Keratinocyte (primary cell): ENCODE measurements around the gene PRMT2. TPM values are rescaled to one million over a fixed set of nuclear protein-coding genes. Genes with fewer than 3 reads are reported as not detected.
"Not testable (repeated sequence)": the region's sequence is repeated elsewhere in the genome, so short reads cannot be mapped to it uniquely, and the experiment has no call there.

Source experiments
- DNase-seq: peaks from one replicate; pipeline ENCODE4 v3.0.0-alpha.2; 2011; ENCODE audit warnings: low read depth, missing footprints, low spot score
- FAIRE-seq: peaks from 2 replicates; lab custom pipeline; 2011; peaks lifted over from hg19 to GRCh38; lab: Jason Lieb, UNC
- H2AFZ ChIP-seq: 2 replicates; pipeline ENCODE4 v1.6.0; 2012; ENCODE audit warnings: low read length, control low read depth, inconsistent platforms; ENCODE audit not compliant: control insufficient read depth
- H3K27ac ChIP-seq: 2 replicates; pipeline ENCODE4 v1.5.1; 2011; ENCODE audit warnings: low read length; ENCODE audit not compliant: control insufficient read depth, insufficient read depth
- H3K27me3 ChIP-seq: 3 replicates; pipeline ENCODE4 v1.6.0; 2011; ENCODE audit warnings: low read length; ENCODE audit not compliant: control insufficient read depth, insufficient read depth; ENCODE audit errors: extremely low read depth
- H3K36me3 ChIP-seq, 2 experiments: 2 replicates in 1 of 2; 3 replicates in 1 of 2; pipeline ENCODE4 v1.5.1; 2011; ENCODE audit warnings: low read length in 2 of 2, mild to moderate bottlenecking in 1 of 2; ENCODE audit not compliant: control insufficient read depth in 2 of 2, insufficient read depth in 2 of 2; ENCODE audit errors: extremely low read depth in 1 of 2
- H3K4me1 ChIP-seq: 3 replicates; pipeline ENCODE4 v1.5.1; 2011; ENCODE audit warnings: low read length; ENCODE audit not compliant: control insufficient read depth, insufficient read depth; ENCODE audit errors: extremely low read depth
- H3K4me2 ChIP-seq: 3 replicates; pipeline ENCODE4 v1.6.0; 2011; ENCODE audit warnings: low read depth, low read length; ENCODE audit not compliant: control insufficient read depth, insufficient read depth; ENCODE audit errors: extremely low read depth
- H3K4me3 ChIP-seq, 3 experiments: fragments of 200-600 bp in 1 of 3; sonication (generic) in 1 of 3; 2 replicates in 2 of 3; 3 replicates in 1 of 3; pipeline ENCODE4 v1.5.1; 2011 to 2016; ENCODE audit warnings: low read length in 3 of 3, mild to moderate bottlenecking in 3 of 3, control low read depth in 2 of 3, inconsistent platforms in 1 of 3, low read depth in 1 of 3, mixed read lengths in 1 of 3, mixed run types in 1 of 3, moderate library complexity in 1 of 3; ENCODE audit not compliant: control insufficient read depth in 2 of 3, insufficient read depth in 2 of 3; ENCODE audit errors: extremely low read depth in 1 of 3
- H3K79me2 ChIP-seq: 2 replicates; pipeline ENCODE4 v1.6.0; 2012; ENCODE audit warnings: low read length; ENCODE audit not compliant: control insufficient read depth, insufficient read depth
- H3K9ac ChIP-seq: 3 replicates; pipeline ENCODE4 v1.6.0; 2011; ENCODE audit warnings: low read length; ENCODE audit not compliant: control insufficient read depth, insufficient read depth; ENCODE audit errors: extremely low read depth
- H3K9me1 ChIP-seq: 3 replicates; pipeline ENCODE4 v1.6.0; 2011; ENCODE audit warnings: low read length; ENCODE audit not compliant: control insufficient read depth, insufficient read depth; ENCODE audit errors: extremely low read depth
- H3K9me3 ChIP-seq: 2 replicates; pipeline ENCODE4 v1.5.1; 2012; ENCODE audit warnings: low read depth, low read length; ENCODE audit not compliant: control insufficient read depth
- H4K20me1 ChIP-seq: 3 replicates; pipeline ENCODE4 v1.6.0; 2011; ENCODE audit warnings: low read length; ENCODE audit not compliant: control insufficient read depth, insufficient read depth; ENCODE audit errors: extremely low read depth
- EZH2 ChIP-seq: IDR thresholded peaks from one replicate; pipeline ENCODE4 v1.6.1; 2012; ENCODE audit warnings: inconsistent platforms, mild to moderate bottlenecking, low read length, moderate library complexity
- dilution Hi-C: fragments of 300-500 bp; cut with MboI; formaldehyde crosslinking; loops from one replicate; pipeline ENCODE4 v1.7.0; 2020; ENCODE audit warnings: low sequenced_read_pairs; ENCODE audit not compliant: extremely low pct_ligation_motif_present
- polyA plus RNA-seq, 5 experiments: library from polyadenylated mRNA; depleted of rRNA in 3 of 5; stranded (reverse) in 3 of 5; stranded (forward) in 1 of 5; unstranded in 1 of 5; fragments of >200 nt; gene quantifications; 1 replicate in 1 of 5; 2 replicates in 3 of 5; 3 replicates in 1 of 5; pipeline versions ENCODE4 v1.2.1 to v1.2.3, GENCODE V29; 2011 to 2012; ENCODE audit warnings: missing spikeins in 2 of 5, low read depth in 1 of 5, low replicate concordance in 1 of 5
- TF ChIP-seq, protein P1 (sequence below), 3 experiments: IDR thresholded peaks in 1 of 3; conservative IDR thresholded peaks in 1 of 3; optimal IDR thresholded peaks in 1 of 3; 2 replicates in 2 of 3; 3 replicates in 1 of 3; pipeline versions ENCODE3 to v1.5.1; 2011; ENCODE audit warnings: low read length in 3 of 3, mild to moderate bottlenecking in 3 of 3, moderate library complexity in 2 of 3, control low read depth in 1 of 3, inconsistent platforms in 1 of 3; ENCODE audit not compliant: insufficient read depth in 2 of 3; ENCODE audit errors: extremely low read depth in 1 of 3

PRMT2 gene
- polyA plus RNA-seq, 1 donor (not counting 4 experiments of a cell fraction or from before 2014, with no cell fraction given) = 97.3 TPM

DNA sequence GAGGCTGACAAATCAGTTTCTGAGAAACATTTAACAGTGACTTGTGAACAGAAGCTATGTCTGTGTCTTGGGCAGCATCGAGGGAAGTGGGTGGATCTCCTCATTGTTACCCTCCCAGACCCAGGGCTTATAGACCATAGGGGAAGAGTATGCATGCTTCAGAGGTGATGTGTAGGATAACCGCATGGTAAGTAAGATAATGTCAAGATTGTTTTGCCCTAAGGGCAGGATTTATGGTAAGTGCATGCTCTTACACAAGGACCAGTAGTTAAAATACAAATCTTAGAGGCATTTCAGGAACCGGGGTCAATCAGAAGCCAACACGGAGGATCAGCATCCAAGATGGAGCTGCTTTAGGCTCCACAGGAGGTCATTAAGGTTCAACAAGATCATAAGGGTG, 7.7 kb upstream of the PRMT2 start:
- H3K4me1 ChIP-seq = peaks cover 5% of the 10 kb centered on the region
- no peak overlapping the region for H3K9ac ChIP-seq
- H3K36me3 ChIP-seq = no peaks in the 10 kb centered on the region
- no peak for DNase-seq
- no peaks in the 10 kb centered on the region for H4K20me1 ChIP-seq
- no peak for FAIRE-seq
- no peaks in the 10 kb centered on the region for H3K79me2 ChIP-seq
- H3K4me2 ChIP-seq = no peak overlapping the region
- no peak overlapping the region for H2AFZ ChIP-seq
- no peak overlapping the region for H3K4me3 ChIP-seq
- peaks cover 5% of the 10 kb centered on the region for H3K9me3 ChIP-seq
- no peak for TF ChIP-seq EZH2
- TF ChIP-seq, protein P1, sequence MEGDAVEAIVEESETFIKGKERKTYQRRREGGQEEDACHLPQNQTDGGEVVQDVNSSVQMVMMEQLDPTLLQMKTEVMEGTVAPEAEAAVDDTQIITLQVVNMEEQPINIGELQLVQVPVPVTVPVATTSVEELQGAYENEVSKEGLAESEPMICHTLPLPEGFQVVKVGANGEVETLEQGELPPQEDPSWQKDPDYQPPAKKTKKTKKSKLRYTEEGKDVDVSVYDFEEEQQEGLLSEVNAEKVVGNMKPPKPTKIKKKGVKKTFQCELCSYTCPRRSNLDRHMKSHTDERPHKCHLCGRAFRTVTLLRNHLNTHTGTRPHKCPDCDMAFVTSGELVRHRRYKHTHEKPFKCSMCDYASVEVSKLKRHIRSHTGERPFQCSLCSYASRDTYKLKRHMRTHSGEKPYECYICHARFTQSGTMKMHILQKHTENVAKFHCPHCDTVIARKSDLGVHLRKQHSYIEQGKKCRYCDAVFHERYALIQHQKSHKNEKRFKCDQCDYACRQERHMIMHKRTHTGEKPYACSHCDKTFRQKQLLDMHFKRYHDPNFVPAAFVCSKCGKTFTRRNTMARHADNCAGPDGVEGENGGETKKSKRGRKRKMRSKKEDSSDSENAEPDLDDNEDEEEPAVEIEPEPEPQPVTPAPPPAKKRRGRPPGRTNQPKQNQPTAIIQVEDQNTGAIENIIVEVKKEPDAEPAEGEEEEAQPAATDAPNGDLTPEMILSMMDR (optimal IDR thresholded peaks at IDR 0.05 in 1 of 3, IDR thresholded peaks at IDR 0.05 in 1 of 3, conservative IDR thresholded peaks at IDR 0.05 in 1 of 3; ENCODE audit: extremely low read depth in 1 of 3, insufficient read depth in 2 of 3, low read length in 3 of 3) = no peak
- no peak overlapping the region for H3K27ac ChIP-seq
- H3K27me3 ChIP-seq = no peaks in the 10 kb centered on the region
- dilution Hi-C loops = no loop called here
- no peaks in the 10 kb centered on the region for H3K9me1 ChIP-seq

DNA sequence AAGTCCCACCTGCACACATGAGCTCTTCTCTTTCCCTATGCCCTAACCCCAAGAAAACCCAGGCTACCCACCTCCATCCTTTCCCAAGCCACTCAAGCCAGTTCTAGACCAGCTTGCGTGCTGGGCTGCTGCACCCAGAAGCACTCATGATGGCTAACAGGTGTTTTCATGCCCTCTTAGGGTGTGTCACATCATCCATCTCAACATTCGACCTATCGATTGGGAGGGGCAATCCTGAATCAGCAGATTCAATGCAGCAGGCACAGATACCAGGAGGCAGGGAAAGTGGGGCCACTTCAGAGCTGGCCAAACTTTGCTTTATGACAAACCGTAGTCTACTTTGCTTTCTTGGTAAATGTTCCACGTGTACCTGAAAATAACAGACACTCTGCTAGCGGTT, 6.6 kb upstream of the PRMT2 start:
- Histone ChIP-seq H3K9ac (no peak overlapping the region), H3K4me3 (no peak overlapping the region), H4K20me1 (no peaks in the 10 kb centered on the region), H3K36me3 (no peaks in the 10 kb centered on the region), H3K9me3 (peaks cover 5% of the 10 kb centered on the region), H3K79me2 (no peaks in the 10 kb centered on the region), H3K27me3 (no peaks in the 10 kb centered on the region), H3K4me1 (peaks cover 5% of the 10 kb centered on the region), H3K9me1 (no peaks in the 10 kb centered on the region), H3K4me2 (no peak overlapping the region), H3K27ac (no peak overlapping the region), H2AFZ (no peak overlapping the region)
- TF ChIP-seq, protein P1 (optimal IDR thresholded peaks at IDR 0.05 in 1 of 3, IDR thresholded peaks at IDR 0.05 in 1 of 3, conservative IDR thresholded peaks at IDR 0.05 in 1 of 3; ENCODE audit: extremely low read depth in 1 of 3, insufficient read depth in 2 of 3, low read length in 3 of 3) = no peak
- no peak for TF ChIP-seq EZH2
- FAIRE-seq (no peak), DNase-seq (no peak)
- dilution Hi-C loops = no loop called here

DNA sequence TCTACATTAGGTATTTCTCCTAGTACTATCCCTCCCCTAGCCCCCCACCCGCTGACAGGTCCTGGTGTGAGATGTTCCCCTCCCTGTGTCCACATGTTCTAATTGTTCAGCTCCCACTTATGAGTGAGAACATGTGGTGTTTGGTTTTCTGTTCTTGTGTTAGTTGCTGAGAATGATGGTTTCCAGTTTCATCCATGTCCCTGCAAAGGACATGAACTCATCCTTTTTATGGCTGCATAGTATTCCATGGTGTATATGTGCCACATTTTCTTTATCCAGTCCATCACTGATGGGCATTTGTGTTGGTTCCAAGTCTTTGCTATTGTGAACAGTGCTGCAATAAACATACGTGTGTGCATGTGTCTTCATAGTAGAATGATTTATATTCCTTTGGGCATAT, 4.6 kb upstream of the PRMT2 start:
- dilution Hi-C loops, H3K9ac ChIP-seq, H3K79me2 ChIP-seq, H3K4me2 ChIP-seq, H4K20me1 ChIP-seq, H3K27me3 ChIP-seq, H2AFZ ChIP-seq, H3K9me3 ChIP-seq, H3K27ac ChIP-seq, H3K4me3 ChIP-seq, H3K9me1 ChIP-seq, H3K36me3 ChIP-seq, DNase-seq, FAIRE-seq: not testable (repeated sequence)
- H3K4me1 ChIP-seq = peaks cover 11% of the 10 kb centered on the region
